AG09309 (cell line): ENCODE data around the gene DHX34.
A peak's percentile ranks its signal among the peaks of the same experiment; 100 is the strongest.
"Not testable (repeated sequence)": the region's sequence is repeated elsewhere in the genome, so short reads cannot be mapped to it uniquely, and the experiment has no call there.

Experiments
- DNase-seq: peaks from one replicate; pipeline ENCODE4 v3.0.0-alpha.2; 2010; ENCODE audit warnings: low read depth
- H3K4me3 ChIP-seq: 2 replicates; pipeline ENCODE4 v1.5.1; 2011; ENCODE audit warnings: mild to moderate bottlenecking, low read depth, low read length, moderate library complexity; ENCODE audit not compliant: control insufficient read depth
- TF ChIP-seq, protein P1 (sequence below): IDR thresholded peaks from 2 replicates; pipeline ENCODE4 v1.5.1; 2011; ENCODE audit warnings: mild to moderate bottlenecking, low read depth, low read length, inconsistent platforms; ENCODE audit not compliant: insufficient read depth, control insufficient read depth; ENCODE audit errors: missing control alignments

The DHX34 gene

DNA sequence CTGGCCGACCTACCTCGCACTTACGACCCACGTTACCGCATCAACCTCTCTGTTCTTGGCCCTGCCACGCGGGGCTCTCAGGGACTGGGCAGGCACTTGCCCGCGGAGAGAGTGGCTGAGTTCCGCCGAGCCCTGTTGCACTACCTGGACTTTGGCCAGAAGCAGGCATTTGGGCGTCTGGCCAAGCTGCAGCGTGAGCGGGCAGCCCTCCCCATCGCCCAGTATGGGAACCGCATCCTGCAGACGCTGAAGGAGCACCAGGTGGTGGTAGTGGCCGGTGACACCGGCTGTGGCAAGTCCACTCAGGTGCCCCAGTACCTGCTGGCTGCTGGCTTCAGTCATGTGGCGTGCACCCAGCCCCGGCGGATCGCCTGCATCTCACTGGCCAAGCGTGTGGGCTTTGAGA lies 4.2 kb downstream of the DHX34 start:
- no peak for DNase-seq
- TF ChIP-seq, protein P1, sequence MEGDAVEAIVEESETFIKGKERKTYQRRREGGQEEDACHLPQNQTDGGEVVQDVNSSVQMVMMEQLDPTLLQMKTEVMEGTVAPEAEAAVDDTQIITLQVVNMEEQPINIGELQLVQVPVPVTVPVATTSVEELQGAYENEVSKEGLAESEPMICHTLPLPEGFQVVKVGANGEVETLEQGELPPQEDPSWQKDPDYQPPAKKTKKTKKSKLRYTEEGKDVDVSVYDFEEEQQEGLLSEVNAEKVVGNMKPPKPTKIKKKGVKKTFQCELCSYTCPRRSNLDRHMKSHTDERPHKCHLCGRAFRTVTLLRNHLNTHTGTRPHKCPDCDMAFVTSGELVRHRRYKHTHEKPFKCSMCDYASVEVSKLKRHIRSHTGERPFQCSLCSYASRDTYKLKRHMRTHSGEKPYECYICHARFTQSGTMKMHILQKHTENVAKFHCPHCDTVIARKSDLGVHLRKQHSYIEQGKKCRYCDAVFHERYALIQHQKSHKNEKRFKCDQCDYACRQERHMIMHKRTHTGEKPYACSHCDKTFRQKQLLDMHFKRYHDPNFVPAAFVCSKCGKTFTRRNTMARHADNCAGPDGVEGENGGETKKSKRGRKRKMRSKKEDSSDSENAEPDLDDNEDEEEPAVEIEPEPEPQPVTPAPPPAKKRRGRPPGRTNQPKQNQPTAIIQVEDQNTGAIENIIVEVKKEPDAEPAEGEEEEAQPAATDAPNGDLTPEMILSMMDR, result no peak
- no peak overlapping the region for H3K4me3 ChIP-seq

DNA sequence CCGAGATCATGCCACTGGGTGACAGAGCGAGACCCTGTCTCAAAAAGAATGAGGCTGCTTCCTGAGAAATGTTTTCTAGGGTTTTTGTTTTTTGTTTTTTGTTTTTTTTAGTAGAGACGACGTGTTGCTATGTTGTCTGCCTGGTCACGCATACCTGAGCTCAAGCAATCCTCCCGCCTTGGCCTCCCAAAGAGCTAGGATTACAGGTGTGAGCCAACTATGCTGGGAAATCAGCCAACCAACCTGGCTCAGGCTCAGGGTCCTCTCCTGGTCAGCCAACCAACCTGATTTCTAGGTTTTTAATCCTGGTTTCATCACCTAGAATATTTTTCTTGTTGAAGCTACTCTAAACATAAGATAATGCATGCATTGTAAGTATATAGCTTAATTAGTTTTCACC lies 7.8 kb downstream of the DHX34 start:
- no peak for DNase-seq
- H3K4me3 ChIP-seq, result no peak overlapping the region
- TF ChIP-seq, protein P1, result no peak

DNA sequence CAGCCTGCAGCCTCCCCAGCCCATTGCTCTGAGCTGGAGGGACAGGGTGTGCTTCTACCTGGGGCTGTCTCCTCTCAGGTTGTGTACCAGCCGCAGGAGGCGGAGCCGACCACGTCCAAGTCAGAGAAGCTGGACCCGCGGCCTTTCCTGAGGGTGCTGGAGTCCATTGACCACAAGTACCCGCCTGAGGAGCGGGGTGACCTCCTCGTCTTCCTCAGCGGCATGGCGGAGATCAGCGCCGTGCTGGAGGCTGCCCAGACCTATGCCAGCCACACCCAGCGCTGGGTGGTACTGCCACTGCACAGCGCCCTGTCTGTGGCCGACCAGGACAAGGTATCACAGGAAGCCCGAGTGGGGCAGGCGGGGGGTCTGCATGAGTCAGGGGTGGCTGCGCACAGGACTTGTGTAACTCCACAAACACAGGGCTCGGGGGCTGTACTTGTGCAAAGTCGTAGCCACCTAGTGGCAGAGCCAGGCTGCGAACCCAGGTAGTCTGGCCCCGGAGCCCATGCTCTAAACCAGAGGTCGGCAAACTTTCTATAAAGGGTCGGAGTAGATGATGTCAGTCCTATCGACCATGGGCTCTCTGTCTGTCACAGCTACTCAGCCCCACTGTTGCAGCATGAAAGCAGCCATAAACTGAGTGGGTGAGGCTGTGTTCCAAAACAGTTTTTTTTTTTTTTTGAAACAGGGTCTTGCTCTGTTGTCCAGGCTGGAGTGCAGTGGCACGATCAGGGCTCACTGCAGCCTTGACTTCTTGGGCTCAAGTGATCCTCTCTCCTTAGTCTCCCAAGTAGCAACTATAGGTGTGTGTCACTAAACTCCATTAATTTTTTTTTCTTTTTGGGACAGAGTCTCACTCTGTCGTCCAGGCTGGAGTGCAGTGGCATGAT lies 8.9 kb downstream of the DHX34 start:
- TF ChIP-seq, protein P1, result peak; percentile 5
- DNase-seq, result no peak
- no peak overlapping the region for H3K4me3 ChIP-seq

DNA sequence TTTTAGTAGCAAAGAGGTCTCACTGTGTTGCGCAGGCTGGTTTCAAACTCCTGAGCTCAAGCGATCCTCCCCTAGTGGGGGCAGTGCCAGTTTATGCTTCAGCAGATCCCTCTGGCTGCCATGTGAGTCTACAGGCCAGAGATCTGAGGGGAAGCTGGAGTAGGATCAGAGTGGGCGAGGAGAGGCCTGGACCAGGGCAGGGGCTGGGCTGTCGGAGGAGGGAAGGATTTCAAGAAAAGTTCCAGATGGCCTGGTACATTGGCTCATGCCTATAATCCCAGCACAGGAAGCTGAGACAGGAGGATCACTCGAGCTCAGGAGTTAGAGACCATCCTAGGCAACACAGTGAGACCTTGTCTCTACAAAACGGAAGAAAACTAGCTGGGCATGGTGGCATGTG lies 9.8 kb downstream of the DHX34 start:
- no peak for DNase-seq
- H3K4me3 ChIP-seq, result no peak overlapping the region
- TF ChIP-seq, protein P1, result no peak

DNA sequence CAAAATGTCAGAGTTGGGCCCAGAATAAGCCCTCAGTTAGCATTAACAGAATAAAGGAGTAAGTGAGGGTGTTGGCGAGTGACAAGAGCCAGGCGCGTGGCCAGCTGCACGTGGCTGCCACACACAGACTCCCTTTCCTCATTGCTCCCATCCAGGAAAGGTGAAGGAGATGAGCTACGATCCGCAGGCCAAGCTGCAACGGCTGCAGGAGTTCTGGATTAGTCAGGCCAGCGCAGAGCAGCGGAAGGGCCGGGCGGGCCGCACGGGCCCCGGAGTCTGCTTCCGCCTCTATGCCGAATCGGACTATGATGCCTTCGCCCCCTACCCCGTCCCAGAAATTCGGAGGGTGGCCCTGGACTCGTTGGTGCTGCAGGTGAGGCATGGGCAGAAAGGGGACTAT lies 13.2 kb downstream of the DHX34 start:
- no peak for DNase-seq
- TF ChIP-seq, protein P1, result no peak
- no peak overlapping the region for H3K4me3 ChIP-seq

DNA sequence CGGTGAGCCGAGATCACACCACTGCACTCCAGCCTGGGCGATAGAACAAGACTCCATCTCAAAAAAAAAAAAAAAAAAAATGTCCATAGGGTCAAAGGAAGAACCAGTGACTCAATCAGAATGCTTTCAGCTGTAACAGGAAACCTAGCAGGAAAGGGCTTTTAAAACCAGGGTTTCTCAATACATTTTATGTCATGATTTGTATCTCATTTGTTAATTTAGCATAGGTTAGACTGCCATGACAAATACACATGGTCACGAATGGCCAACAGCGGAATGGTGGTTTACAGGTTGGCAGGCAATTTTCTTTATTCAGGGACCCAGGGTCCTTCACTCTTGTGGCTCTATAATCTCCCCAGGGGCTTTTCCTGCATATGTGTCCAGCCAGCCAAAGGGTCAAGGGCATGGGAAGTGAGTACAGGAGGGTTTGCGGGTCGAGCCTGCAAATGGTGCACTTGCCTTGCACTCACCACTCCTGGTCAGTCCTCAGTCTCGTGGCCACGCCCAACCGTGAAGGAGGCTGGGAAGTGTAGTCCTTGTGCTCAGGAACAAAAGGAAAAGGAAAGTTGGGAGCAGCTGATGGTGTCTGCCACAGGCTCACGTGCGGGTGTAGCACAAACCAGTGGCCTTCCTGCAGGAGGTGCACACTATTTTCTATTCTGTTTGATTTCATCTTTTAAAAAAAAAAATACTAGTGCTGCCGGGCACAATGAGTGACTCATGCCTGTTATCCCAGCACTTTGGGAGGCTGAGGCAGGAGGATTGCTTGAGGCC lies 14.8 kb downstream of the DHX34 start:
- peak; percentile 16 for DNase-seq
- no peak overlapping the region for H3K4me3 ChIP-seq
- TF ChIP-seq, protein P1, result no peak

DNA sequence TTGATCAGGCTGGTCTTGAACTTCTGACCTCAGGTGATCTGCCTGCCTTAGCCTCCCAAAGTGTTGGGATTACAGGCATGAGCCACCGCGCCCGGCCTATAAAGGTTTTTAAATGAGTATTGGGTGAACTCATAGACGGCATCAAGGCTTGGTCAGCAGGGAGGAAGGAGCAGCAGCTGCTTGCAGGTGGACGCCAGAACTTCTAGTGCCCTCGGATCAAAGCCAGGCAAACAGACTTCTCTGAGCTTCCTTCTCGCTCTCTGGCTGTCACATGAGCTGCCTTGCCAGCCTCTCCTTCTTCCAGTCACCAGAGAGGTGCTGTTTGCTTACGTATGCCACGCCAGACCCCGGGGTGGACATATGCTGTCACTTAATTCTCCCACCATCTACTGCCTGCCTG lies 16.3 kb downstream of the DHX34 start:
- DNase-seq, H3K4me3 ChIP-seq: not testable (repeated sequence)
